Kidney capillary endothelial cell (primary cell): ENCODE data around the gene CXCR3.
"Not testable (repeated sequence)": the region's sequence is repeated elsewhere in the genome, so short reads cannot be mapped to it uniquely, and the experiment has no call there.

Source experiments
- DNase-seq: peaks from one replicate; pipeline ENCODE4 v3.0.0-alpha.2; 2018; ENCODE audit warnings: low spot score

Gene CXCR3

GRCh38 chrX:71609095-71609750 lies 9.1 kb downstream of the CXCR3 start:
- no peak for DNase-seq

- no peak for DNase-seq
Observed at GRCh38 chrX:71607488-71607887, 10.8 kb downstream of the CXCR3 start.

- DNase-seq = peak; percentile 30
Observed at GRCh38 chrX:71606536-71607216, 11.6 kb downstream of the CXCR3 start.

- DNase-seq = no peak
Observed at GRCh38 chrX:71604796-71605568, 13.3 kb downstream of the CXCR3 start.

- DNase-seq = no peak
Observed at GRCh38 chrX:71604141-71604540, 14.2 kb downstream of the CXCR3 start.

- no peak for DNase-seq
Observed at GRCh38 chrX:71603618-71604017, 14.7 kb downstream of the CXCR3 start.

GRCh38 chrX:71599965-71600364 lies 18.3 kb downstream of the CXCR3 start:
- DNase-seq = no peak

GRCh38 chrX:71593210-71593609 lies 25.1 kb downstream of the CXCR3 start:
- not testable (repeated sequence) for DNase-seq

- no peak for DNase-seq
Observed at GRCh38 chrX:71586929-71587328, 31.4 kb downstream of the CXCR3 start.

- no peak for DNase-seq
Observed at GRCh38 chrX:71581210-71581609, 37.1 kb downstream of the CXCR3 start.

GRCh38 chrX:71579990-71580380 lies 38.3 kb downstream of the CXCR3 start:
- no peak for DNase-seq

- no peak for DNase-seq
Observed at GRCh38 chrX:71579136-71579989, 38.9 kb downstream of the CXCR3 start.

GRCh38 chrX:71578253-71579135 lies 39.8 kb downstream of the CXCR3 start, which contains the start of gene GCNA:
GCNA (plus strand) TSS chrX:71578437; CDS start chrX:71580822, 2,385 bp downstream.
- no peak for DNase-seq

- no peak for DNase-seq
Observed at GRCh38 chrX:71577682-71578081, 40.6 kb downstream of the CXCR3 start.

GRCh38 chrX:71573590-71573989 lies 44.7 kb downstream of the CXCR3 start:
- DNase-seq = no peak

GRCh38 chrX:71571390-71571789 lies 46.9 kb downstream of the CXCR3 start:
- not testable (repeated sequence) for DNase-seq
